Measurements from ENCODE around the gene TMEM258.

TMEM258 gene

GRCh38 chr11:61817471-61818202 lies 25.2 kb upstream of the TMEM258 start:
- no peak for DNase-seq

GRCh38 chr11:61816736-61817455 lies 24.5 kb upstream of the TMEM258 start, which contains the start of gene FADS1:
TSS of gene FADS1 (minus strand) at chr11:61817003. CDS start at chr11:61816929, 74 bp downstream.
- peak; percentile 89 for DNase-seq

GRCh38 chr11:61815790-61816735 lies 23.7 kb upstream of the TMEM258 start:
- peak; percentile 65 for DNase-seq

GRCh38 chr11:61814958-61815789 lies 22.8 kb upstream of the TMEM258 start:
- peak; percentile 91 for DNase-seq

- DNase-seq: no peak
Observed at GRCh38 chr11:61814247-61814957, 22.0 kb upstream of the TMEM258 start.

GRCh38 chr11:61812736-61813411 lies 20.5 kb upstream of the TMEM258 start:
- DNase-seq: no peak

- no peak for DNase-seq
Observed at GRCh38 chr11:61811831-61812230, 19.4 kb upstream of the TMEM258 start.

GRCh38 chr11:61810671-61811175 lies 18.3 kb upstream of the TMEM258 start:
- DNase-seq: no peak

GRCh38 chr11:61806785-61807184 lies 14.4 kb upstream of the TMEM258 start:
- DNase-seq: no peak

- no peak for DNase-seq
Observed at GRCh38 chr11:61805146-61805545, 12.7 kb upstream of the TMEM258 start.

- DNase-seq: no peak
Observed at GRCh38 chr11:61803889-61804647, 11.7 kb upstream of the TMEM258 start.

- DNase-seq: no peak
Observed at GRCh38 chr11:61802605-61803004, 10.2 kb upstream of the TMEM258 start.

- DNase-seq: no peak
Observed at GRCh38 chr11:61800331-61801281, 8.2 kb upstream of the TMEM258 start.

GRCh38 chr11:61799665-61800284 lies 7.4 kb upstream of the TMEM258 start:
- DNase-seq: no peak

GRCh38 chr11:61797263-61797944 lies 5.0 kb upstream of the TMEM258 start:
- peak; percentile 61 for DNase-seq

- DNase-seq: no peak
Observed at GRCh38 chr11:61795876-61796526, 3.6 kb upstream of the TMEM258 start.

- no peak for DNase-seq
Observed at GRCh38 chr11:61795459-61795858, 3.1 kb upstream of the TMEM258 start.

Data from T1000 (cell line).